Left ventricle myocardium inferior (tissue), 1 donor: ENCODE measurements around the gene PCA3. TPM values are rescaled to one million over a fixed set of nuclear protein-coding genes. Genes with fewer than 3 reads are reported as not detected.

ENCODE experiments used
- DNase-seq: peaks from one replicate; pipeline ENCODE4 v3.0.0-alpha.2; 2020
- H3K27ac ChIP-seq: fragments of 200-600 bp; replicated peaks from 2 replicates; pipeline ENCODE4 v1.8.0; 2021
- H3K27me3 ChIP-seq: fragments of 200-600 bp; 2 replicates; pipeline ENCODE4 v1.8.0; 2021; ENCODE audit warnings: low read depth
- H3K36me3 ChIP-seq: fragments of 200-600 bp; 2 replicates; pipeline ENCODE4 v1.8.0; 2021
- H3K4me1 ChIP-seq: fragments of 200-600 bp; 2 replicates; pipeline ENCODE4 v1.8.0; 2021
- H3K4me3 ChIP-seq: fragments of 200-600 bp; 2 replicates; pipeline ENCODE4 v1.8.0; 2021; ENCODE audit warnings: mild to moderate bottlenecking, moderate library complexity
- H3K9me3 ChIP-seq: fragments of 200-600 bp; replicated peaks from 2 replicates; pipeline ENCODE4 v1.8.0; 2021
- CTCF ChIP-seq: fragments of 200-600 bp; IDR thresholded peaks from 2 replicates; pipeline ENCODE4 v1.8.0; 2021; ENCODE audit warnings: antibody characterized with exemption, mild to moderate bottlenecking, borderline replicate concordance
- intact Hi-C: fragments of 100-400 bp; cut with micrococcal nuclease; formaldehyde crosslinking; loops from one replicate; pipeline ENCODE4 v1.11.0; 2022
- total RNA-seq: library from RNA; stranded (reverse); fragmentation: NEBNext Ultra II Directional; extraction: Animal tissue kit (Norgen Biotek cat#: 25700); gene quantifications from one replicate; pipeline ENCODE4 v1.2.1, GENCODE V29; 2021
- donor health status: DM: no; HTN: yes; CAD: no; lungs with severe emphysema.

The PCA3 gene
- total RNA-seq, 1 donor from 2014 or later, result not detected

- no peak overlapping the region for H3K27ac ChIP-seq
- intact Hi-C loops, result loop anchor here (10.0 kb wide), 1 partner anchor 344 kb away; no protein-coding TSS in a partner anchor
- H3K9me3 ChIP-seq, result no peaks in the 10 kb centered on the region
- no peak for TF ChIP-seq CTCF
- no peak for DNase-seq
- H3K36me3 ChIP-seq, result no peaks in the 10 kb centered on the region
- H3K27me3 ChIP-seq, result peaks cover 34% of the 10 kb centered on the region
- H3K4me3 ChIP-seq, result no peak overlapping the region
- no peaks in the 10 kb centered on the region for H3K4me1 ChIP-seq
Measured at GRCh38 chr9:76800901-76801300, 36.7 kb downstream of the PCA3 start.

- Histone ChIP-seq H3K36me3 (no peaks in the 10 kb centered on the region), H3K27ac (no peak overlapping the region), H3K9me3 (no peaks in the 10 kb centered on the region), H3K4me1 (no peaks in the 10 kb centered on the region), H3K4me3 (no peak overlapping the region), H3K27me3 (peaks cover 45% of the 10 kb centered on the region)
- intact Hi-C loops, result loop anchor here (10.0 kb wide), 1 partner anchor 342 kb away; no protein-coding TSS in a partner anchor
- no peak for DNase-seq
- no peak for TF ChIP-seq CTCF
Measured at GRCh38 chr9:76803083-76803482, 38.8 kb downstream of the PCA3 start.

- no peaks in the 10 kb centered on the region for H3K4me1 ChIP-seq
- H3K27me3 ChIP-seq, result peaks cover 51% of the 10 kb centered on the region
- intact Hi-C loops, result loop anchor here (10.0 kb wide), 1 partner anchor 341 kb away; no protein-coding TSS in a partner anchor
- H3K36me3 ChIP-seq, result no peaks in the 10 kb centered on the region
- H3K4me3 ChIP-seq, result no peak overlapping the region
- no peak for DNase-seq
- no peaks in the 10 kb centered on the region for H3K9me3 ChIP-seq
- H3K27ac ChIP-seq, result no peak overlapping the region
- TF ChIP-seq CTCF, result no peak
Measured at GRCh38 chr9:76803762-76804161, 39.5 kb downstream of the PCA3 start.

GRCh38 chr9:76808636-76809035 lies 44.4 kb downstream of the PCA3 start:
- H3K4me1 ChIP-seq, result no peaks in the 10 kb centered on the region
- no peak for DNase-seq
- intact Hi-C loops, result loop anchor here (10.0 kb wide), 1 partner anchor 336 kb away; no protein-coding TSS in a partner anchor
- no peak for TF ChIP-seq CTCF
- H3K9me3 ChIP-seq, result no peaks in the 10 kb centered on the region
- no peak overlapping the region for H3K27ac ChIP-seq
- H3K4me3 ChIP-seq, result no peak overlapping the region
- peaks cover 79% of the 10 kb centered on the region for H3K27me3 ChIP-seq
- H3K36me3 ChIP-seq, result no peaks in the 10 kb centered on the region

GRCh38 chr9:76810377-76810957 lies 46.2 kb downstream of the PCA3 start:
- H3K4me1 ChIP-seq, result no peaks in the 10 kb centered on the region
- H3K27ac ChIP-seq, result no peak overlapping the region
- H3K4me3 ChIP-seq, result no peak overlapping the region
- intact Hi-C loops, result loop anchor here (5.0 kb wide), 1 partner anchor 197 kb away; no protein-coding TSS in a partner anchor
- DNase-seq, result no peak
- peak; percentile 79 for TF ChIP-seq CTCF
- no peaks in the 10 kb centered on the region for H3K9me3 ChIP-seq
- H3K27me3 ChIP-seq, result peaks cover 81% of the 10 kb centered on the region
- H3K36me3 ChIP-seq, result no peaks in the 10 kb centered on the region
